HG03469 (cell line): ENCODE measurements around the gene PES1.
"Not testable (repeated sequence)": the region's sequence is repeated elsewhere in the genome, so short reads cannot be mapped to it uniquely, and the experiment has no call there.

Experiments
- ATAC-seq: cut with Tn5 transposase; IDR thresholded peaks from one replicate; pipeline ENCODE4 v1.9.1; 2021; ENCODE audit warnings: mild to moderate bottlenecking, moderate library complexity, moderate number of reproducible peaks; ENCODE audit not compliant: unreplicated experiment

Gene PES1

GRCh38 chr22:30591588-30592359 lies at the start of gene PES1:
Gene PES1 (minus strand): TSS chr22:30591910. CDS start chr22:30591833, 77 bp downstream.
- ATAC-seq: peak; percentile 88

DNA sequence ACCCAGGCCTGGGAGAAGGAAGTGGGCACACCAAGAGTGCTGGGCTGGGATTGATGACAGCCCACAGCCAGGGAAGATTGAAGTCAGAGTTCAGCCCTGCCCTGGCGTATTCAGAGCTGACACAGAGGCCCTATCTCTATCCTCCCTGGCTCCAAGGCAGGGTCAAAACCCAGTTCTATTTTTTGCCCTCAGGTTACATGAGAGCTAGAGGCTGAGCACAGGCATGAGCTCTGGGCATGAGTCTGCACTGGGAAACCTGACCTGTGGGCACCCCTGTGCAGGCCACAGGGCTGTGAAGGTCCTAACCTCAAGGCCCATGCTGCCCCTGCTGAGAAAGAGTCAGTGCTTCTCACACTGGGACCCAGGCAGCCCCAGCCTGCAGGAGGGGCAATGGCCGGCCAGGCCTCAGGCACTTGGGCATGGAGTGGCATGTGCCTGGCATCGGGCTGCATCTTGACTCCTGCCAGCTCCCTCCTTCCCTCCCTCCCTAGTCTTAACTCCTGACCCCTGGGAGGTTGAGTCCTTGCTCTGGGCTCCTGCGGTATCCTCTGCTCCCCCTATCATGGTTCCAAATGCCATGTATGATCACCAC lies 49.2 kb upstream of the PES1 start:
- no peak for ATAC-seq

DNA sequence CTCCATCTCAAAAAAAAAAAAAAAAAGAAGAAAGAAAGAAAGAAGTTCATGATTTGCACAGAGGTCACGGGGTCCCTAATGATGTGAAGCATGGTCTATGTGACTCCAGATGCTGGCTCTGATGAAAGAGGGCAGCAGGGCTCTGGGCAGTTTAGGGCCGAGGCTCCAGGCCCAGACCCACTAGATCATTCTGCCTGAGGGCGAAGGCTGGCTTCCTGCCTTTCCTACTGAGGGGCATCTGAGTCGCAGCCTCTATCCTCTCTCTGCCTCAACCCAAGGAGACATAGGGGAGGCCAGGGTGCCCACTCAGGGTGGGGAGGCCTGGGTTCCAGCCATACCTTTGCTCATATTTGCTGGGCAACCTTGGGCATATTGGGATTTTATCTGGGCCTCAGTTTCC lies 48.7 kb upstream of the PES1 start:
- ATAC-seq: no peak

GRCh38 chr22:30637701-30638114 lies 46.0 kb upstream of the PES1 start:
- no peak for ATAC-seq

DNA sequence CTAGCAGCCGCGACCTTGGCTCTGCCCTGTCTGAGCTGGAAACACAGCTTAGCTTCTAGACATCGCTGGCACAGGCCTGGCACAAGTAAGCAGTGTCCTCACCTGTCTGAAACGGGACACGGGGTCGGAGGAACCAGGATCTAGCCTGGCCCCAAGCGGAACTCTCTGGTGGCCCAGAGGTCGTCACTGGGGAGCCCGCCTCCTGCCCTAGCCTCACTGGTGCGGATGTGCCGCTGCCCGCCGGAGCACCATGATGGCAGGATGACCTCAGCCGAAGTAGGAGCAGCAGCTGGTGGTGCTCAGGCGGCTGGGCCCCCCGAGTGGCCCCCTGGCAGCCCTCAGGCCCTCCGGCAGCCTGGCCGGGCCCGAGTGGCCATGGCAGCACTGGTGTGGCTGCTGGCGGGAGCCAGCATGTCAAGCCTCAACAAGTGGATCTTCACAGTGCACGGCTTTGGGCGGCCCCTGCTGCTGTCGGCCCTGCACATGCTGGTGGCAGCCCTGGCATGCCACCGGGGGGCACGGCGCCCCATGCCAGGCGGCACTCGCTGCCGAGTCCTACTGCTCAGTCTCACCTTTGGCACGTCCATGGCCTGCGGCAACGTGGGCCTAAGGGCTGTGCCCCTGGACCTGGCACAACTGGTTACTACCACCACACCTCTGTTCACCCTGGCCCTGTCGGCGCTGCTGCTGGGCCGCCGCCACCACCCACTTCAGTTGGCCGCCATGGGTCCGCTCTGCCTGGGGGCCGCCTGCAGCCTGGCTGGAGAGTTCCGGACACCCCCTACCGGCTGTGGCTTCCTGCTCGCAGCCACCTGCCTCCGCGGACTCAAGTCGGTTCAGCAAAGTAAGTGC lies 44.7 kb upstream of the PES1 start:
- ATAC-seq: no peak

DNA sequence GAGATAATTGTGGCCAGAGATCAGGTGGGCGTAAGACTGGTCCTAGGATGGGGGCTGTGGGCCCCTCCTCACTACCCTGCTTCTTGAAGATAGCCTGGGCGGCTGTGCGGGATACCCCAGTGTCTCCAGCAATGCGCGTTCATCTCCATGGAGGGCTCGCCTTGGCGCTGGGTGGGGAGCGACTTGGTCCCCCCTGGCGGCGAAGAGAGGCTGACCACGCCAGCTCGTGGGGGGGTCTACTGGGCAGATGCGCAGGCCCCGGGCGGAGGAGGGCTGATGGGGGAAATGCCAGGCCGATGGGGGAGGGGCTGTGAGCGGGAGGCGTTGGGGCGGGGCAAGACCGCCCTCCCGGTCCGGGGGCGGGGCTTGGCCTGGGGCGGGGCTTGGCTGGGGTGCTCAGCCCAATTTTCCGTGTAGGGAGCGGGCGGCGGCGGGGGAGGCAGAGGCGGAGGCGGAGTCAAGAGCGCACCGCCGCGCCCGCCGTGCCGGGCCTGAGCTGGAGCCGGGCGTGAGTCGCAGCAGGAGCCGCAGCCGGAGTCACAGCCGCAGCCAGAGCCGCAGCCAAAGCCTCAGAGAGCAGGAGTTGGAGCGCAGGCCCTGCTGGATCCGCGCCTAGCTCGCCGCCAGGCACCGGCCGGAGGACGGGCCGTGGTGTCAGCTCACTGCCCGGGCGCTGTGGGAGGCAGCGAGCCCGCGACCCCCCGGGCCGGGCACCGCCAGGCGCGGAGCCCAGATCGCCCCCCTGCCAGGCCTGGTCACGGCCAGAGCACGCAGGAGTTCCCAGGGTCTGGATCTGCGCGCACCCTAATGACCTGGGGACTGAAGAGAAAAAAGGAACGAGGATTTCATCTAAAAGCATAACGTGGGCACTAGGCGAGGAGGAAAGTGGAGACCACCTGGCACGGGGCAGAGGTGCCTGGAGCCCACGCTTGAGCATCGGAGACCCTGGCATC lies 43.8 kb upstream of the PES1 start, which contains the start of gene SLC35E4:
Gene SLC35E4, plus strand, starts transcription at position 509 of the 953 bp plus-strand sequence. CDS start 670 bp downstream, outside the sequence.
- ATAC-seq: peak; percentile 29

DNA sequence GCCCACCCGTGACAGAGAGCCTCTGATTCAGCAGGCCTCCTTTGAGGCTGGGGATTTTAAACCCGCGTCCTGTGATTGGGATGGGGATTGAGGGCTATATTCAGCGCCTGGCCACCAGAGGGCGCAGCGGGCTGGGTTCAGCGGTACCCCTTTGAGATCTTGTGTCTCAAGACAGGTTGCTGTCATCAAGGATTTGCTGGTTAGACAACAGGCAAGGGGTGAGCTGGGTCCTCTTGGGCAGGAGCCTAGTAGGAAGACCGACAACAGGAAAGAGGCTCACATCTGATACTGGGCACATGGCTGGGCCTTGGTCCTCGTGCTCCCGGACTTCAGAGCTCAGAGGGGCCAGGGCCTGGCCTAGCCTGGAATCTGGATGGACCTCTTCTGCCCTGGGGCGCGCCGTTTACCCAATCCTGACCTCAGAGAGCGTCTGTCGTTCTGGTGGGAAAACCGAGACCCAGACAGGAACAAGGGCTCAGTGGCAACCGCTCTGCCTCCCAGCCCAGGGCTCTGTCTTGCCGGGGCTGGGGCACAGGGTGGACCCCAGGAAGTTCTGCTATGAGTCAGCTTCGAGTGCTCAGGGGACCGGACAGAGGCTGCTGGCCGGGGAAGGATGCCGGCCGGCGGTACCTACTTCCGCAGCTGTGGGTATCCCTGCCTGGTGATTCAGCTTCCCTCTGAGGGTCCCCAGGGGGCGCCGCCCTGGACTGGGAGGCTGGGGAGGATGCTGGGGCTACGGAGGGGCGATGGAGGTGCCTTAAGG lies 42.9 kb upstream of the PES1 start:
- no peak for ATAC-seq

- ATAC-seq: not testable (repeated sequence)
These were observed 39.8 kb upstream of the PES1 start for GRCh38 chr22:30631469-30631868.

DNA sequence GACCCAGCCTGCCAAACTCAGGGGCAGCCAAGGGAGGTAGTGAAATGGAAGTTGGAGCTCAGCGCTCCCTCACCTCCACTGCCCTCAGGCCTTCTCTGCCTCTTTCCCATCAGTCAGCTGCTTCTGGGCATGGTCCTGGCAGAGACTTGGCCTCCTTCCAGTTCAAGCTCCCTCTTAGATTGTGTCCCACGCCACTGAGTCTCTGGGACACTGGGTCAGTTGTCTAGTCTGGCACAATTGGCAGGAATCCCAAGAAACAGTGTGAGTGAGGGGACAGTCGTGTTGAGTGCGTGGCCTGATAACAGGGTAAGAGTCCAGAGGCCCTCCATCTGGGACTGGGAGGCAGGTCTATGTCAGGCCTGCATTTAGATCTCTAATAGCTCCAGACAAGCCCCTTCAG lies 36.8 kb upstream of the PES1 start:
- no peak for ATAC-seq

DNA sequence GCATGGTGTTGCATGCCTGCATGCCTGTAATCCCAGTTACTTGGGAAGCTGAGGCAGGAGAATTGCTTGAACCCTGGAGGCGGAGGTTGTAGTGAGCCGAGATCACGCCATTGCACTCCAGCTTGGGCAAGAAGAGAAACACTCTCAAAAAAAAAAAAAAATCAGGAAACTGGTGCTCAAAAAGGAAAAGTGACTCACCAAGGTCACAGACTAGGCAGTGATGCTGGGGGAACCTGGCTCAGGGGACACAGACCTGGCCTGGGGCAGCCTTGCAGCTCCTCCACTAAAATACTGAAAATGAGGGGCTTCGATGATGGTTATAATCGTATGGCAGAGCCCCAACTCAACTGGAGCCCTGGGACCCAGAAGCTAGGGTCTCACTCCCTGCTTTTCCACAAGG lies 35.8 kb upstream of the PES1 start:
- no peak for ATAC-seq

DNA sequence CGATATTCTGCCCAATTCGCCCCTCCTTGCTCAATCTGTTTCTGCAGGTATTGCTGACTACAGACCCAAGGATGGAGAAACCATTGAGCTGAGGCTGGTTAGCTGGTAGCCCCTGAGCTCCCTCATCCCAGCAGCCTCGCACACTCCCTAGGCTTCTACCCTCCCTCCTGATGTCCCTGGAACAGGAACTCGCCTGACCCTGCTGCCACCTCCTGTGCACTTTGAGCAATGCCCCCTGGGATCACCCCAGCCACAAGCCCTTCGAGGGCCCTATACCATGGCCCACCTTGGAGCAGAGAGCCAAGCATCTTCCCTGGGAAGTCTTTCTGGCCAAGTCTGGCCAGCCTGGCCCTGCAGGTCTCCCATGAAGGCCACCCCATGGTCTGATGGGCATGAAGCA lies 34.7 kb upstream of the PES1 start:
- ATAC-seq: no peak

DNA sequence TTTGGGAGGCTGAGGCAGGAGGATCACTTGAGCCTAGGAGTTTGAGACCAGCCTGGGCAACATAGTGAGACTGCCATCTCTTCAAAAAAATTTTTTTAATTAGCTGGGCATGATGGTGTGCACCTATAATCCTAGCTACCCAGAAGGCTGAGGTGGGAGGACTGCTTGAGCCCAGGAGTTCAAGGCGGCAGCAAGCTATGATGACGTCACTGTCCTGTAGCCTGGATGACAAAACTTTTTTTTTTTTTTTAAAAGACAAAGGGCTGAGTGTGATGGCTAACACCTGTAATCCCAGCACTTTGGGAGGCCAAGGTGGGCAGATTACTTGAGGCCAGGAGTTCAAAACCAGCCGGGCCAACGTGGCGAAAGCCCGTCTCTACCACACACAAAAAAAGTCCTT lies 28.2 kb upstream of the PES1 start:
- ATAC-seq: not testable (repeated sequence)

GRCh38 chr22:30617819-30618218 lies 26.1 kb upstream of the PES1 start:
- no peak for ATAC-seq

GRCh38 chr22:30615543-30615954 lies 23.8 kb upstream of the PES1 start:
- ATAC-seq: no peak

DNA sequence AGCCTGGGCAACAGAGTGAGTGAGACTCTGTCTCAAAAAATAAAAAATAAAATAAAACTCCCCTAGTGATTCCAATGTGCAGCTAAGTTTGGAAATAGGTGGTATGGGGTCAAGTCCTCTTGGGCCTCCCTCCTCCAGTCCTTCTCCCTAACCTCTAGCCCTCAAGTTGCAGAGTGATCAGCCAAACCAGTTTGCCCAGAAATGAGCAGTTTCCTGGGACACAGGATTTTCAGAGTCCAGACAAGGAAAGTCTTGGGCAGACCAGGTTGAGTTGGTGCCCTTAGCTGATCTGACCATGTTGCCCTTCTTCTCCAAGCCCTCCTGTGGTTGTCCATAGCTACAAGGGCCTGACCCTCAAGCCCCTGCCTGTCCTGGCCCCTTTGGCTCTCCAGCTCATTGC lies 23.2 kb upstream of the PES1 start:
- no peak for ATAC-seq

DNA sequence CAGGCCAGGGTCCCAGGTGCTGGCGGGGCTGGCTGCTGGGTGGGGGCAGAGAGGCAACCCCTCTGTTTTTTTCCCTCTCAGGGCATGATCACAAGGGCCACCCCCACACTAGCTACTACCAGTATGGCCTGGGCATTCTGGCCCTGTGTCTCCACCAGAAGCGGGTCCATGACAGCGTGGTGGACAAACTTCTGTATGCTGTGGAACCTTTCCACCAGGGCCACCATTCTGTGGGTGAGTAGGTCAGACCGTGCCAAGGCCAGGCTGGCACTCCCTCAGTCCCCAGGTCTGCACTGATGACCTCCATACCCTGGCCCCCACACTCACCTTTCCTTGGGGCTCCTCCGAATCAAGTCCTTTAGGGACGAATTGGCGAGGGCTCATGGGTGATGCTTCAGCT lies 22.6 kb upstream of the PES1 start:
- no peak for ATAC-seq

GRCh38 chr22:30612789-30613188 lies 21.1 kb upstream of the PES1 start:
- ATAC-seq: no peak

DNA sequence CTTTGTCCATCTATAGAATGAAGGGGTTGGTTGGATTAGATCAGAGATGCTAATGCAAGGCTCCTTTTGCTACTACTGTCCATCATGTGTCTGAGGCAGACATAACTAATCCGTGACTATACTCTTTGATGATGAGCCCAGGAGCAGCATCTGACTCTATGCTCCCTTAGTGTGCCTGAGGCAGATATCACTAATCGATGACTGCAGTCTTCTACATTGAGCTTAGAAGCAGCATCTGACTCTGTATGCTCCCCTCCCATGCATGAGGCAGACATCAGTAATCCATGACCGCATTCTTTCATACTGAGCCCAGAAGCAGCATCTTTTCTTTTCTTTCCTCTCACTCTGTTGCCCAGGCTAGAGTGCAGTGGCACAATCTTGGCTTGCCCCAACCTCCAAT lies 19.5 kb upstream of the PES1 start:
- ATAC-seq: no peak

DNA sequence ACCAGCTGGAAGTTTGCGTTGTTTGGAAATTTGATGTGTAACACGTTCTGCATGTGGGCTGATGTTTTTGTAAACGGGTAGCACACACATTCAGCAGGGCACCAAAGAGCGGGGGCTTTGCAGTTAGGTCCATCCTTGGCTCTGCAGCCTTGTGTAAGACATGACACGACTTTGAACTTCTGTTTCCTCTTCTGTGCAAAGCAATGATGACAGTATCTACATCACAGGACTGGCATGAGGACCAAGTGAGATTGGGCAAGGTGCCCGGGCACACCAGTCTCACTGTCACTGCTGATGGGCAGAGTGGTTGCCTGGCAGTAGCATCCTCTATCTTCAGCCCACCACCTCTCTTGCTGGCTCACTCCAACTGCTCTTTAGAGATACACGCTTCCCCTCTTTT lies 18.6 kb upstream of the PES1 start:
- ATAC-seq: no peak
